Measurements from ENCODE around the gene DTX3. TPM values are rescaled to one million over a fixed set of nuclear protein-coding genes. Genes with fewer than 3 reads are reported as not detected.

DTX3 gene
- total and polyA plus RNA-seq, 2 of the 13 experiments (the other 11 are each of a cell fraction or from before 2014, with no cell fraction given) = 9.0 to 27.2 TPM

DNA sequence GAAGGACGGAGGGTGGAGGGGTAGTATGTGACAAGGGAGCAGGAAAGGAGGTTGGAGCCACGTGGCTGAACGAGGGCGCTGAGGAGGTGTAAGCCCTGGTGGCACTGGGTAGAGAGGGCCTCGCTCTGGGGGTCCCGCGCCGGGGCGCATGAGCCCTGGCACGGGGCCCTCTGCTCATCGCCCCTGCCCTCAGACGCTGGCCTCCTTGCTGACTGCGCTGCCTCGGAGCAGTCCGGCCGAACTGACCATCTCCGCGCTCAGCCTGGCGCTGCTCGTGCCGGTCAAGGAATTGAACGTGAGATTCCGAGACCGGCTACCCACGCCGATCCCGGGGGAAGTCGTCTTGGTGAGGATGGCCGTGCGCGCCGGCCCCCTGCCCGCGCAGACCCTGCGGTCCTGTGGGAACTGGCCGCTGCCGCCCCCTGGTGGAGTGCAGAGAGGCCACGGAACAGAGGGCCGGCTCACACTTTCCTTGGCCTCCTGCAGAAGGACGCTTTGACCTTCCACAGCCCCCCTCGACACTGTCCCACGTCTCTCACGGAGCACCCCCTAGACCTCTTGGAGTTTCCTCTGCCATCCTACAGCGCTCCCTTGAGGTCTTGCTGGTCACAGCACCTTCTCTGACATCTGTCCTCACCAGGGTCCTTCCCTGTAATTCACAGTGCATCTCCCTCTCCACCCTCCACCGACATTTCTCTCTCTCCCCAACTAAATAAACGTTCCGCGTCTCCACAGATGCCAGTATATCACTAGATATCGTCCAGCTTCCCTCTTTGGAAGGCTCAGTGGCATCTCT lies 17.1 kb downstream of the DTX3 start (continued):
- TF ChIP-seq ZNF775 (CRISPR knock-in tag; IDR thresholded peaks at IDR 0.05; ENCODE audit: borderline replicate concordance) = no peak
- no peak for TF ChIP-seq KMT2A (CRISPR knock-in tag; IDR thresholded peaks at IDR 0.05)
- no peak for TF ChIP-seq ZNF737 (CRISPR knock-in tag; IDR thresholded peaks at IDR 0.05; ENCODE audit: borderline replicate concordance)
- TF ChIP-seq HDAC6 (IDR thresholded peaks at IDR 0.05; ENCODE audit: low read depth, low read length) = no peak
- TF ChIP-seq ZNF724P (CRISPR knock-in tag; IDR thresholded peaks at IDR 0.05; ENCODE audit: borderline replicate concordance) = no peak; the same call in 1 of the 2 replicates
- no peak for TF ChIP-seq ERF (CRISPR knock-in tag; IDR thresholded peaks at IDR 0.05)
- TF ChIP-seq, protein P1, sequence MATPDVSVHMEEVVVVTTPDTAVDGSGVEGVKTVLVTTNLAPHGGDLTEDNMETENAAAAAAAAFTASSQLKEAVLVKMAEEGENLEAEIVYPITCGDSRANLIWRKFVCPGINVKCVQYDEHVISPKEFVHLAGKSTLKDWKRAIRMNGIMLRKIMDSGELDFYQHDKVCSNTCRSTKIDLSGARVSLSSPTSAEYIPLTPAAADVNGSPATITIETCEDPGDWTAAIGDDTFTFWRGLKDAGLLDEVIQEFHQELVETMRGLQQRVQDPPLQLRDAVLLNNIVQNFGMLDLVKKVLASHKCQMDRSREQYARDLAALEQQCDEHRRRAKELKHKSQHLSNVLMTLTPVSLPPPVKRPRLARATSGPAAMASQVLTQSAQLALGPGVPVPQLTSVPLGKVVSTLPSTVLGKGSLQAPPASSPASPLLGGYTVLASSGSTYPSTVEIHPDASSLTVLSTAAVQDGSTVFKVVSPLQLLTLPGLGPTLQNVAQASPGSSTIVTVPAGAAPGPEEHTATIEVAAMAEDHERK (CRISPR knock-in tag; IDR thresholded peaks at IDR 0.05; ENCODE audit: low read depth) = no peak
- no peak for TF ChIP-seq NFATC3 (CRISPR knock-in tag; IDR thresholded peaks at IDR 0.05)
- no peak for TF ChIP-seq ZNF441 (CRISPR knock-in tag; IDR thresholded peaks at IDR 0.05; ENCODE audit: borderline replicate concordance)
- no peak for TF ChIP-seq MIER3 (CRISPR knock-in tag; IDR thresholded peaks at IDR 0.05; ENCODE audit: borderline replicate concordance)
- TF ChIP-seq, protein P2, sequence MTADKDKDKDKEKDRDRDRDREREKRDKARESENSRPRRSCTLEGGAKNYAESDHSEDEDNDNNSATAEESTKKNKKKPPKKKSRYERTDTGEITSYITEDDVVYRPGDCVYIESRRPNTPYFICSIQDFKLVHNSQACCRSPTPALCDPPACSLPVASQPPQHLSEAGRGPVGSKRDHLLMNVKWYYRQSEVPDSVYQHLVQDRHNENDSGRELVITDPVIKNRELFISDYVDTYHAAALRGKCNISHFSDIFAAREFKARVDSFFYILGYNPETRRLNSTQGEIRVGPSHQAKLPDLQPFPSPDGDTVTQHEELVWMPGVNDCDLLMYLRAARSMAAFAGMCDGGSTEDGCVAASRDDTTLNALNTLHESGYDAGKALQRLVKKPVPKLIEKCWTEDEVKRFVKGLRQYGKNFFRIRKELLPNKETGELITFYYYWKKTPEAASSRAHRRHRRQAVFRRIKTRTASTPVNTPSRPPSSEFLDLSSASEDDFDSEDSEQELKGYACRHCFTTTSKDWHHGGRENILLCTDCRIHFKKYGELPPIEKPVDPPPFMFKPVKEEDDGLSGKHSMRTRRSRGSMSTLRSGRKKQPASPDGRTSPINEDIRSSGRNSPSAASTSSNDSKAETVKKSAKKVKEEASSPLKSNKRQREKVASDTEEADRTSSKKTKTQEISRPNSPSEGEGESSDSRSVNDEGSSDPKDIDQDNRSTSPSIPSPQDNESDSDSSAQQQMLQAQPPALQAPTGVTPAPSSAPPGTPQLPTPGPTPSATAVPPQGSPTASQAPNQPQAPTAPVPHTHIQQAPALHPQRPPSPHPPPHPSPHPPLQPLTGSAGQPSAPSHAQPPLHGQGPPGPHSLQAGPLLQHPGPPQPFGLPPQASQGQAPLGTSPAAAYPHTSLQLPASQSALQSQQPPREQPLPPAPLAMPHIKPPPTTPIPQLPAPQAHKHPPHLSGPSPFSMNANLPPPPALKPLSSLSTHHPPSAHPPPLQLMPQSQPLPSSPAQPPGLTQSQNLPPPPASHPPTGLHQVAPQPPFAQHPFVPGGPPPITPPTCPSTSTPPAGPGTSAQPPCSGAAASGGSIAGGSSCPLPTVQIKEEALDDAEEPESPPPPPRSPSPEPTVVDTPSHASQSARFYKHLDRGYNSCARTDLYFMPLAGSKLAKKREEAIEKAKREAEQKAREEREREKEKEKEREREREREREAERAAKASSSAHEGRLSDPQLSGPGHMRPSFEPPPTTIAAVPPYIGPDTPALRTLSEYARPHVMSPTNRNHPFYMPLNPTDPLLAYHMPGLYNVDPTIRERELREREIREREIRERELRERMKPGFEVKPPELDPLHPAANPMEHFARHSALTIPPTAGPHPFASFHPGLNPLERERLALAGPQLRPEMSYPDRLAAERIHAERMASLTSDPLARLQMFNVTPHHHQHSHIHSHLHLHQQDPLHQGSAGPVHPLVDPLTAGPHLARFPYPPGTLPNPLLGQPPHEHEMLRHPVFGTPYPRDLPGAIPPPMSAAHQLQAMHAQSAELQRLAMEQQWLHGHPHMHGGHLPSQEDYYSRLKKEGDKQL (CRISPR knock-in tag; IDR thresholded peaks at IDR 0.05; ENCODE audit: low read depth) = no peak
- no peak for TF ChIP-seq PTBP1 (IDR thresholded peaks at IDR 0.05; ENCODE audit: low read depth, low read length, poor library complexity, severe bottlenecking)
- TF ChIP-seq MAFF (IDR thresholded peaks at IDR 0.05; ENCODE audit: low read depth, low read length) = no peak
- TF ChIP-seq ZNF530 (CRISPR knock-in tag; IDR thresholded peaks at IDR 0.05; ENCODE audit: low read depth) = no peak
- no peak for TF ChIP-seq ZNF674 (CRISPR knock-in tag; IDR thresholded peaks at IDR 0.05; ENCODE audit: low read depth)
- no peak for TF ChIP-seq ZNF138 (CRISPR knock-in tag; IDR thresholded peaks at IDR 0.05; ENCODE audit: low read depth)
- TF ChIP-seq ELF4 (CRISPR knock-in tag; IDR thresholded peaks at IDR 0.05; ENCODE audit: borderline replicate concordance) = no peak
- TF ChIP-seq ZNF501 (CRISPR knock-in tag; IDR thresholded peaks at IDR 0.05) = 0 out of 2 replicates have a peak, but pooled peaks have one; percentile 36
- no peak for TF ChIP-seq ZNF484 (CRISPR knock-in tag; IDR thresholded peaks at IDR 0.05; ENCODE audit: borderline replicate concordance, low read depth)
- no peak for TF ChIP-seq RFX3 (CRISPR knock-in tag; IDR thresholded peaks at IDR 0.05)
- TF ChIP-seq ZNF629 (CRISPR knock-in tag; conservative IDR thresholded peaks at IDR 0.05) = no peak
- TF ChIP-seq SIN3A (IDR thresholded peaks at IDR 0.05; ENCODE audit: borderline replicate concordance, low read depth, low read length) = no peak
- TF ChIP-seq GABPA (IDR thresholded peaks at IDR 0.05; ENCODE audit: low read depth, low read length) = no peak
- TF ChIP-seq GABPA (CRISPR knock-in tag; IDR thresholded peaks at IDR 0.05; ENCODE audit: low read depth) = no peak
- no peak for TF ChIP-seq SAFB2 (CRISPR knock-in tag; IDR thresholded peaks at IDR 0.05; ENCODE audit: borderline replicate concordance, low read depth)

Measured in HepG2 (cell line).